Measurements from ENCODE around the gene PXMP4. TPM values are rescaled to one million over a fixed set of nuclear protein-coding genes. Genes with fewer than 3 reads are reported as not detected.

PXMP4 gene
- total RNA-seq, 1 experiment from 2014 or later: 19.1 TPM

GRCh38 chr20:33693741-33694638 lies 26.1 kb downstream of the PXMP4 start:
- H2AFZ ChIP-seq: no peak overlapping the region
- CTCF ChIA-PET: no interaction called here
- TF ChIP-seq, protein P1, sequence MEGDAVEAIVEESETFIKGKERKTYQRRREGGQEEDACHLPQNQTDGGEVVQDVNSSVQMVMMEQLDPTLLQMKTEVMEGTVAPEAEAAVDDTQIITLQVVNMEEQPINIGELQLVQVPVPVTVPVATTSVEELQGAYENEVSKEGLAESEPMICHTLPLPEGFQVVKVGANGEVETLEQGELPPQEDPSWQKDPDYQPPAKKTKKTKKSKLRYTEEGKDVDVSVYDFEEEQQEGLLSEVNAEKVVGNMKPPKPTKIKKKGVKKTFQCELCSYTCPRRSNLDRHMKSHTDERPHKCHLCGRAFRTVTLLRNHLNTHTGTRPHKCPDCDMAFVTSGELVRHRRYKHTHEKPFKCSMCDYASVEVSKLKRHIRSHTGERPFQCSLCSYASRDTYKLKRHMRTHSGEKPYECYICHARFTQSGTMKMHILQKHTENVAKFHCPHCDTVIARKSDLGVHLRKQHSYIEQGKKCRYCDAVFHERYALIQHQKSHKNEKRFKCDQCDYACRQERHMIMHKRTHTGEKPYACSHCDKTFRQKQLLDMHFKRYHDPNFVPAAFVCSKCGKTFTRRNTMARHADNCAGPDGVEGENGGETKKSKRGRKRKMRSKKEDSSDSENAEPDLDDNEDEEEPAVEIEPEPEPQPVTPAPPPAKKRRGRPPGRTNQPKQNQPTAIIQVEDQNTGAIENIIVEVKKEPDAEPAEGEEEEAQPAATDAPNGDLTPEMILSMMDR (conservative IDR thresholded peaks at IDR 0.05): no peak
- no peak for TF ChIP-seq EZH2 (IDR thresholded peaks at IDR 0.05; ENCODE audit: low read depth)

DNA sequence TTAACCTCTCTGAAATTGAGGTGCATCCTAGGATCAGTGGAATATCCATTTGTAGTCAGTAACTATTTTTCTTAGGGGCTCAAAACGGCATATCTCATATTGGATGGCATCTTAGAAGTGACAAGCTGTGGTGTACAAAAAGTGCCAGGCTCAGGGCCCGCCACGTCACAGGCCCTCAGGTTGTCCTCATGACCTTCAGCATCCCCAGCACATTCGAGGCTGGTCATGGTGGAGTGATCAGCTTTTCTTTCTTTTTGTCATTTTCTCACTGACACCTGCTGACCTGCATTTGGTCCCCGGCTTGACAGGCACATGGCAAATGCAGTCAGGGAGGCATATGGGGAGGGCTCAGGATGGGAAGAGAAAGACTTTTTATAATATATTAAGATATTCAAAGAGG lies 26.8 kb downstream of the PXMP4 start:
- Histone ChIP-seq H3K27ac (no peak overlapping the region), H3K4me3 (no peak overlapping the region), H3K9me2 (ENCODE audit: insufficient read depth) (no peaks in the 10 kb centered on the region), H3K4me2 (no peak overlapping the region), H3K4me1 (replicated peaks; ENCODE audit: insufficient read depth) (peaks cover 9% of the 10 kb centered on the region), H3K79me2 (ENCODE audit: low read depth) (no peaks in the 10 kb centered on the region), H3K9me3 (ENCODE audit: insufficient read depth, low read depth) (no peaks in the 10 kb centered on the region), H3K36me3 (ENCODE audit: low read depth) (no peaks in the 10 kb centered on the region), H2AFZ (no peak overlapping the region), H4K20me1 (ENCODE audit: insufficient read depth) (no peaks in the 10 kb centered on the region), H3F3A (ENCODE audit: insufficient read depth, low read depth) (no peaks in the 10 kb centered on the region), H3K27me3 (ENCODE audit: insufficient read depth, low read depth) (no peaks in the 10 kb centered on the region)
- BruUV-seq (replicated peaks): no TSS peak
- intact Hi-C loops (cut with micrococcal nuclease; ENCODE audit: unreplicated experiment): no loop called here
- POLR2A ChIA-PET (ENCODE audit: unreplicated experiment): no interaction called here
- DNase-seq: no peak
- TF ChIP-seq, protein P1 (conservative IDR thresholded peaks at IDR 0.05): no peak
- TF ChIP-seq EZH2 (IDR thresholded peaks at IDR 0.05; ENCODE audit: low read depth): no peak
- CTCF ChIA-PET: no interaction called here

More at GRCh38 chr20:33693741-33694638, 26.1 kb downstream of the PXMP4 start:
- Histone ChIP-seq H3K27ac (no peak overlapping the region), H3K36me3 (ENCODE audit: low read depth) (no peaks in the 10 kb centered on the region), H3K9me2 (ENCODE audit: insufficient read depth) (no peaks in the 10 kb centered on the region), H3F3A (ENCODE audit: insufficient read depth, low read depth) (no peaks in the 10 kb centered on the region), H3K79me2 (ENCODE audit: low read depth) (no peaks in the 10 kb centered on the region), H3K27me3 (ENCODE audit: insufficient read depth, low read depth) (no peaks in the 10 kb centered on the region), H4K20me1 (ENCODE audit: insufficient read depth) (no peaks in the 10 kb centered on the region), H3K4me3 (no peak overlapping the region), H3K4me2 (no peak overlapping the region), H3K9me3 (ENCODE audit: insufficient read depth, low read depth) (no peaks in the 10 kb centered on the region), H3K4me1 (replicated peaks; ENCODE audit: insufficient read depth) (peaks cover 9% of the 10 kb centered on the region)
- peak in 1 of 2 experiments; percentile 34 for DNase-seq
- POLR2A ChIA-PET (ENCODE audit: unreplicated experiment): no interaction called here
- BruUV-seq (replicated peaks): no TSS peak
- intact Hi-C loops (cut with micrococcal nuclease; ENCODE audit: unreplicated experiment): no loop called here

- H2AFZ ChIP-seq: no peak overlapping the region
- H3K36me3 ChIP-seq (ENCODE audit: low read depth): no peaks in the 10 kb centered on the region
- H3K9me3 ChIP-seq (ENCODE audit: insufficient read depth, low read depth): no peaks in the 10 kb centered on the region
- peaks cover 6% of the 10 kb centered on the region for H3K79me2 ChIP-seq (ENCODE audit: low read depth)
- H3K27me3 ChIP-seq (ENCODE audit: insufficient read depth, low read depth): no peaks in the 10 kb centered on the region
- DNase-seq: peak in 1 of 2 experiments; percentile 39
- peaks cover 20% of the 10 kb centered on the region for H3K4me1 ChIP-seq (replicated peaks; ENCODE audit: insufficient read depth)
- ChIA-PET POLR2A (ENCODE audit: unreplicated experiment) (interaction anchor here (0.6 to 0.7 kb wide), 2 partner anchors 229 to 496 kb away, joined by 5 to 14 read pairs; no protein-coding TSS in a partner anchor), CTCF (interaction anchor here (0.6 kb wide), 1 partner anchor 36 kb away, joined by 3 read pairs; no protein-coding TSS in a partner anchor)
- H3K4me3 ChIP-seq: no peak overlapping the region
- BruUV-seq (replicated peaks): no TSS peak
- H3K27ac ChIP-seq: no peak overlapping the region
- H3F3A ChIP-seq (ENCODE audit: insufficient read depth, low read depth): peaks cover 14% of the 10 kb centered on the region; the same call in 1 of the 2 replicates
- H3K4me2 ChIP-seq: peak overlapping the region; percentile 48
- H3K9me2 ChIP-seq (ENCODE audit: insufficient read depth): no peaks in the 10 kb centered on the region
- H4K20me1 ChIP-seq (ENCODE audit: insufficient read depth): no peaks in the 10 kb centered on the region
- TF ChIP-seq EZH2 (IDR thresholded peaks at IDR 0.05; ENCODE audit: low read depth): no peak
- TF ChIP-seq, protein P1 (conservative IDR thresholded peaks at IDR 0.05): no peak
- intact Hi-C loops (cut with micrococcal nuclease; ENCODE audit: unreplicated experiment): no loop called here
Measured at GRCh38 chr20:33689973-33690372, 30.1 kb downstream of the PXMP4 start.

Measured in PC-9 (cell line).